Measurements from ENCODE around the gene NFKBIB. TPM values are rescaled to one million over a fixed set of nuclear protein-coding genes. Genes with fewer than 3 reads are reported as not detected.
"Not testable (repeated sequence)": the region's sequence is repeated elsewhere in the genome, so short reads cannot be mapped to it uniquely, and the experiment has no call there.

The NFKBIB gene
- total and polyA plus RNA-seq, 2 of the 8 experiments (the other 6 are each of a cell fraction or from before 2014, with no cell fraction given): 37.3 to 44.1 TPM

DNA sequence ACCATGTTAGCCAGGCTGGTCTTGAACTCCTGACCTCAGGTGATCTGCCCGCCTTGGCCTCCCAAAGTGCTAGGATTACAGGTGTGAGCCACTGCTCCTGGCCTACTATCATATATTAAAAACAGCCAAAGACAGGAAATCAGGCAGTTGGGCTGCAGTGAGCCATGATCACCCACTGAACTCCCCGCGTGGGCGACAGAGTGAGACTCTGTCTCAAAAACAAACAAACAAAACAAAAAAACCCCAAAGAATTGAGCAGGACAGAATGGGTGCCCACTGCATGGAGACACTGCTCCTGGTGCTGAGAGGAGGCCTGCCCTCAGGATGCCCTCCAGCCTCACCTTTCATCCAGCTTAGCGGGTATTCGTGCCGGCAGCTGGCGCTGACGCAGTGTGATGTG, 16.5 kb upstream of the NFKBIB start (continued):
- TF ChIP-seq TEAD4 (IDR thresholded peaks at IDR 0.05; ENCODE audit: low read depth, low read length): no peak
- TF ChIP-seq, protein P1, sequence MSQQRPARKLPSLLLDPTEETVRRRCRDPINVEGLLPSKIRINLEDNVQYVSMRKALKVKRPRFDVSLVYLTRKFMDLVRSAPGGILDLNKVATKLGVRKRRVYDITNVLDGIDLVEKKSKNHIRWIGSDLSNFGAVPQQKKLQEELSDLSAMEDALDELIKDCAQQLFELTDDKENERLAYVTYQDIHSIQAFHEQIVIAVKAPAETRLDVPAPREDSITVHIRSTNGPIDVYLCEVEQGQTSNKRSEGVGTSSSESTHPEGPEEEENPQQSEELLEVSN (IDR thresholded peaks at IDR 0.05): no peak
- no peak for TF ChIP-seq RXRA (IDR thresholded peaks at IDR 0.05; ENCODE audit: insufficient read depth, low read depth, low read length)
- no peak for TF ChIP-seq BRCA1 (IDR thresholded peaks at IDR 0.05; ENCODE audit: low read depth, low read length)
- TF ChIP-seq HDAC2 (IDR thresholded peaks at IDR 0.05; ENCODE audit: borderline replicate concordance in 1 of 2, low read depth in 2 of 2, low read length in 2 of 2): no peak
- TF ChIP-seq SIRT6 (IDR thresholded peaks at IDR 0.05; ENCODE audit: low read length): no peak
- TF ChIP-seq PHF8 (conservative IDR thresholded peaks at IDR 0.05; ENCODE audit: low read depth, low read length): no peak

GRCh38 chr19:38884691-38885090, 15.1 kb upstream of the NFKBIB start:
- H2BK12ac ChIP-seq (ENCODE audit: low read depth, low read length); H3K4me2 ChIP-seq (ENCODE audit: insufficient read depth in 1 of 2, low read depth in 2 of 2, low read length in 2 of 2); H4K91ac ChIP-seq (replicated peaks; ENCODE audit: insufficient read length, low read length); H4K8ac ChIP-seq (ENCODE audit: extremely low read depth, insufficient read depth, low read length); H3K27me3 ChIP-seq (replicated peaks in 1 of 4; ENCODE audit: control insufficient read depth in 3 of 4, extremely low read depth in 1 of 4, insufficient read depth in 3 of 4, low read length in 3 of 4); H3K9ac ChIP-seq (replicated peaks in 1 of 4; ENCODE audit: extremely low read depth in 1 of 4, low read depth in 3 of 4, low read length in 3 of 4); H3K9me3 ChIP-seq (ENCODE audit: insufficient read depth in 2 of 2, low read depth in 1 of 2, low read length in 1 of 2); H3K23ac ChIP-seq (ENCODE audit: insufficient read length); POLR2A ChIA-PET (ENCODE audit: partially characterized antibody); H4K5ac ChIP-seq (ENCODE audit: insufficient read length, low read depth, low read length); H3K4ac ChIP-seq (replicated peaks; ENCODE audit: insufficient read length, low read depth, low read length); H3K56ac ChIP-seq (replicated peaks; ENCODE audit: insufficient read length, low read depth, low read length); H2BK120ac ChIP-seq (replicated peaks; ENCODE audit: low read depth, low read length); H3K36me3 ChIP-seq (ENCODE audit: control insufficient read depth in 2 of 4, insufficient read depth in 4 of 4, low read length in 3 of 4); H3K79me2 ChIP-seq (ENCODE audit: control insufficient read depth in 1 of 2, insufficient read depth in 2 of 2, low read length in 2 of 2); H3K27ac ChIP-seq (ENCODE audit: low read depth, low read length); H3K14ac ChIP-seq (ENCODE audit: insufficient read length); FAIRE-seq; H3K4me3 ChIP-seq (ENCODE audit: extremely low read depth in 1 of 4, insufficient read depth in 2 of 4, low read depth in 3 of 4, low read length in 4 of 4); H2BK15ac ChIP-seq (ENCODE audit: low read length); H2AFZ ChIP-seq (ENCODE audit: low read length); H2AK5ac ChIP-seq (ENCODE audit: low read depth, low read length); H3K23me2 ChIP-seq (ENCODE audit: low read depth, low read length); H2BK5ac ChIP-seq (ENCODE audit: low read depth, low read length); DNase-seq (ENCODE audit: low read depth in 1 of 2, low spot score in 2 of 2); H3K18ac ChIP-seq (ENCODE audit: extremely low read depth, low read length); H2BK20ac ChIP-seq (ENCODE audit: low read length); H3K4me1 ChIP-seq (replicated peaks in 1 of 4; ENCODE audit: control insufficient read depth in 3 of 4, insufficient read depth in 4 of 4, low read length in 3 of 4); H3K79me1 ChIP-seq (ENCODE audit: low read depth, low read length); H4K20me1 ChIP-seq (replicated peaks in 1 of 2; ENCODE audit: control insufficient read depth in 1 of 2, insufficient read depth in 2 of 2, low read length in 2 of 2): not testable (repeated sequence)
- CTCF ChIA-PET (ENCODE audit: partially characterized antibody): interaction anchor here (1.3 kb wide), 1 partner anchor 21 kb away, joined by 3 read pairs; no protein-coding TSS in a partner anchor
- 81% methylated on average over 3 of the region's 3 CpGs; no CpG with 5 or more reads in 1 of the 2 experiments for WGBS, 2 experiments (ENCODE audit: extremely low coverage in 1 of 2, insufficient coverage in 1 of 2, insufficient read length in 1 of 2, insufficient replicate concordance in 2 of 2, low coverage in 1 of 2, low lambda C conversion rate in 2 of 2, missing lambda C conversion rate in 1 of 2)

All from H1 (cell line).